IPS-20b (cell line): ENCODE data around the gene CTNND2.

Experiments used
- H3K27ac ChIP-seq: one replicate; pipeline ENCODE4 v1.5.1; 2013; ENCODE audit warnings: low read length
- H3K27me3 ChIP-seq: 2 replicates; pipeline ENCODE4 v1.6.1; 2013; ENCODE audit warnings: mild to moderate bottlenecking, low read length, inconsistent platforms; ENCODE audit not compliant: insufficient read depth
- H3K36me3 ChIP-seq: 2 replicates; pipeline ENCODE4 v1.6.1; 2013; ENCODE audit warnings: low read depth, mild to moderate bottlenecking, inconsistent platforms, low read length, moderate library complexity; ENCODE audit not compliant: insufficient read depth
- H3K4me1 ChIP-seq: 2 replicates; pipeline ENCODE4 v1.6.1; 2013; ENCODE audit warnings: mild to moderate bottlenecking, control low read depth, inconsistent platforms, low read length, moderate library complexity; ENCODE audit not compliant: insufficient read depth
- H3K4me3 ChIP-seq: 2 replicates; pipeline ENCODE4 v1.5.1; 2013; ENCODE audit warnings: mild to moderate bottlenecking, low read length, inconsistent platforms
- H3K9ac ChIP-seq: 2 replicates; pipeline ENCODE4 v1.6.1; 2013; ENCODE audit warnings: low read depth, mild to moderate bottlenecking, inconsistent platforms, low read length, moderate library complexity
- H3K9me3 ChIP-seq: 2 replicates; pipeline ENCODE4 v1.6.1; 2013; ENCODE audit warnings: mild to moderate bottlenecking, low read depth, low read length, inconsistent platforms; ENCODE audit not compliant: insufficient read depth

Gene CTNND2

DNA sequence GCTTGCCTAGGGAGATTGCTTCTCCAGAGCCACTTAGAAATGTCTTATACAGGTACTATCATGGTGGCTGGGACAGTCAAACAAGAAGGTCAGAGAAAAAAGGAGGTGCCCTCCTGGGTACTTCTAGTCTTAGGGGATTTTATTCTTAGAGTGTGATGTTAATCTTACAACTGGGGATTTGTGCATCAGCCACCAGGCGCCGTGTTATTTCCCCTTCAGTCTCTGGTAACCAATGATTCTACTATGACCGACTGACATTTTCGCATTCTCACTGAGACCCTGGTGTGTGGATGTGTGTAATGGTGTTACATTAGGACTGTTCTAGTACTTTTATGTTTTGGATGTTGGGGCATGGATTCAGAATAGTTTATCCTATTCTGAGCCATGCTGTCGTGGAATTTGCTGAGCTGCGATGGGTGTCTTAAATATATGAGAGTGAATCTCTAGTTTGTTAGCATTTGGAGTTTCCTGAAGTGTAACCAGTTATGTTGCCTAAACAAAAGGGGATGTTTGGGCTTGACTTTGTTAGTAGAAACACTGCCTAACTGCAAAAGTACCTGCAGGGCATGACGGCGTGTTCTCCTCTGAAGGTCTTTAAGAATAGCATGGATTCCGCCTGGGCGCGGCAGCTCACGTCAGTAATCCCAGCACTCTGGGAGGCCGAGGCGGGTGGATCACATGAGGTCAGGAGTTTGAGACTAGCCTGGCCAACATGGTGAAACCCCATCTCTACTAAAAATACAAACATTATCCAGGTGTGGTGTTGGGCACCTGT is 968.0 kb downstream of the CTNND2 start:
- Histone ChIP-seq H3K36me3 (no peaks in the 10 kb centered on the region), H3K4me3 (no peak overlapping the region), H3K9me3 (no peaks in the 10 kb centered on the region), H3K4me1 (peaks cover 3% of the 10 kb centered on the region; the same call in 1 of the 2 replicates), H3K27ac (no peak overlapping the region), H3K27me3 (no peaks in the 10 kb centered on the region), H3K9ac (no peak overlapping the region)

DNA sequence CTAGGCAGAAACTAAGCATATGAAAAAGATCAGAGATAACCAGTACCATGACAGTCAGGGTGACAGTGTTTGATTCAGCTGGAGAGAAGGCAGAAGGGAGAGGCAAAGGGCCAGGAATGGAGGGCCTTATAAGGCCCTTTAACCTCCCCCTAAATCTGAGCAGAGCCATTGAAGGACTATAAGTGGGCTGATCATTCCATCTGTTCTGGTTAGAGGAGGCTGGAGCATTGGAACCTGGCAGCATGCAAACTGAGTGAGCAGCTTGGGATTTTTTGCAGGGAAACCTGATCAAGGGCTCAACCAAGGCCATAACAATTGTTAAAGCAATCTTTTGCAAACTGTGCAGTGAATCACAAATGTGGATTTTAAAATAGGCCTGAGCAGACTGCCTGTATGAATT is 968.7 kb downstream of the CTNND2 start:
- Histone ChIP-seq H3K9ac (no peak overlapping the region), H3K27me3 (no peaks in the 10 kb centered on the region), H3K4me3 (no peak overlapping the region), H3K9me3 (no peaks in the 10 kb centered on the region), H3K4me1 (peaks cover 3% of the 10 kb centered on the region; the same call in 1 of the 2 replicates), H3K36me3 (no peaks in the 10 kb centered on the region), H3K27ac (no peak overlapping the region)

DNA sequence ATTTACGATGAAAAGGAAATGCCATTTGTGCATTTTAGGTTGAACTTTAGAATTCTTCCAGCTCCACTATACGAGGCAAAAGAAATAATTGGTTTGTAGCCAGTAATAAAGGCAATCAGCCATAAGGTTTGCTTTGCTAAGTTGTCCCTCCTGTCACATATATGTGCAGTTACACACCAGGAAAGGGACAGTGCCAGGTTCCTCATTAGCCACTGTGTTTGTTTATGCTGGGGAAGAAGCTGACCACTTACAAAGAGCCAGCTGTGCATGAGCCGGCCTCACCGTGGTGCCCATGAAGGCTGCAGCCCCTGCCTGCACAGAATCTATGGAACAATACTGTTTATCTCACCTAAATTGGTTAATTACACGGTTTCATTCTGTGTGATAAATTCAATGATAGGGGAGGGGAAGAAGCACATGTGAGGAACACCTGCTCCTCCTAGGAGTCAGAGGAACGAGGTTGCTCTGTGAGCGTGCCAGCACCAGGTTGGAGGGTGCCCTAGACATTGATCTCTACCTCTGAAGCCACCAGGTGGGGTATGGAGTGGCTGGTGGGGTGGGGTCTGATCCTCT is 969.4 kb downstream of the CTNND2 start:
- no peak overlapping the region for H3K27ac ChIP-seq
- H3K9ac ChIP-seq, result no peak overlapping the region

DNA sequence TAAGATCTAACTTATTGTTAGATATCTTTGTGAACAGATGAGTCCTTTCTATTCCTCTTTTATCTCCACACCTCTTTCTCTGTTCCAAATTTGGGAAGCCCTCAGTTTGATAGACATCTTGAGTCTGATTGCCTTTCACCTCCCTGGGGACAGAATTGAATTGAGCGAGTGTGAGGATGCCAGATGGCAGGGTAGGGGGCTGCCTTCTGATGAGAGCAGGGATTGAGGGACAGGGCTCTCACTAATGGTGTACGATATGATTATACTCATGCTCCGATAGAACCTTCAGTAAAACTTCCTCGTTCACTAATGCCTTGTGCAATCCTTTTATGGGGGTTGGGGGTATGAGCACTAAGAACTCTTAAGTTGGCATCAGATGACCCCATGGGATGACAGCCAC is 971.1 kb downstream of the CTNND2 start:
- Histone ChIP-seq H3K36me3 (no peaks in the 10 kb centered on the region), H3K27ac (no peak overlapping the region), H3K4me3 (no peak overlapping the region), H3K9me3 (no peaks in the 10 kb centered on the region; the same call in 1 of the 2 replicates), H3K27me3 (no peaks in the 10 kb centered on the region), H3K4me1 (peaks cover 3% of the 10 kb centered on the region; the same call in 1 of the 2 replicates), H3K9ac (no peak overlapping the region)

More for the DNA sequence above, 969.4 kb downstream of the CTNND2 start:
- Histone ChIP-seq H3K9me3 (no peaks in the 10 kb centered on the region), H3K27me3 (no peaks in the 10 kb centered on the region), H3K4me3 (no peak overlapping the region), H3K36me3 (no peaks in the 10 kb centered on the region), H3K4me1 (peaks cover 3% of the 10 kb centered on the region; the same call in 1 of the 2 replicates)

DNA sequence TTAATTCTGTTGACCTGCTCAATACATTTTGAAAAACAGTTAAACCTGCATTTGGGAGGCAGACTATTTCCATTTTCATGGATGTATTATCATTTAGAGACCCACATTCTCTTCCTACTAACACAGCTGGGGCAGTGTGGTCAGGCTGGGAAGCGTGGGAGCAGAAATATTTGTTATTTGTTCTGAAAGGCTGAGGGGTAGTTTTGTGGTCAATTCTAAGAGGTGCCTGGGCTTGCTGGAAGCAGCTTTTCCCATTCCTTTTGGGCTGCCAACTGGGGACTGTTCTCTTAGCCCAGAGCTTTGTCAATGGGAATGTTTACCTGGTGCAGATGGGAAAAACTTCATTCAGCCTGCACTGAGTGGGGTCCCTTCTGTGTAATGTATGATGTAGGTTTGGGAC is 971.8 kb downstream of the CTNND2 start:
- Histone ChIP-seq H3K36me3 (no peaks in the 10 kb centered on the region), H3K27ac (no peak overlapping the region)

DNA sequence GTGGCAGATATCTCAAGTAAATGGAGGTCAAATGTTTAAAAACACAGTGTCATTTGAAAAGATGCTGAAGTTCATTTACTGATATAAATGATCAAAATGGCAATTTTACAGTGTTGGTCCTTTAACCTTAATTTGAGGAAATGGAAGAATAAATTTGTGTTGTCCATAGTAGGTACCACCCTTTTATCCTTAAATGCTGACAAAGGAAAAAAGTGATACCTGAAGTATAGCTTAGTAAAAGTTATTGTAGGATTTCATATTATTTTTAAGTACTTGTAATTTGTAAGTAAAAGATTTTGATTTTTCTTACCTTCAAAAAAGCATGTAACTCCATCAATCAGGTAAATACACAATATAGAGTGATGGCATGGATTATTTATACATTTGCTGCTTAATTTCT is 976.6 kb downstream of the CTNND2 start:
- Histone ChIP-seq H3K4me1 (peaks cover 3% of the 10 kb centered on the region; the same call in 1 of the 2 replicates), H3K36me3 (no peaks in the 10 kb centered on the region), H3K4me3 (no peak overlapping the region), H3K27ac (no peak overlapping the region), H3K9me3 (no peaks in the 10 kb centered on the region; the same call in 1 of the 2 replicates), H3K9ac (no peak overlapping the region), H3K27me3 (no peaks in the 10 kb centered on the region)

More for the DNA sequence above, 971.8 kb downstream of the CTNND2 start:
- Histone ChIP-seq H3K4me3 (no peak overlapping the region), H3K9ac (no peak overlapping the region), H3K4me1 (peaks cover 3% of the 10 kb centered on the region; the same call in 1 of the 2 replicates), H3K27me3 (no peaks in the 10 kb centered on the region), H3K9me3 (no peaks in the 10 kb centered on the region; the same call in 1 of the 2 replicates)

DNA sequence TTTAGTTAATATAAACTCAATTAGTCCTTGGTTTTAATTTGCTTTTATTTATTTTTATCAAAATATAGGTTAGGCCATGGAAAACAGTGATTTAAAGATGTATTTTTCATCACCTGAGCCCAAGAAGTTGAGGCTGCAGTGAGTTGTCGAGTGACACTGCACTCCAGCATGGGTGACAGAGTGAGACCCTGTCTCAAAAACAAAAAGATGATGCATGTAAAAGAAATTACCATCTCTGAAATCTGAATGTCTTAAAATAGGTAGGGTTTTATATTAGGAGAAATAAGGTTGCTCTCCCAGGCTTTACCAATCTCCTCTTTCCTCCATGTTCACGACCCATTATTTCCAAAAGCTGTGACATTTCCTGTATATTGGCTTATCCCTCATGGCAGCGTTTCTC is 980.9 kb downstream of the CTNND2 start:
- Histone ChIP-seq H3K27me3 (no peaks in the 10 kb centered on the region), H3K4me3 (no peak overlapping the region), H3K27ac (no peak overlapping the region)

More for the DNA sequence above, 980.9 kb downstream of the CTNND2 start:
- Histone ChIP-seq H3K9me3 (no peaks in the 10 kb centered on the region), H3K4me1 (no peaks in the 10 kb centered on the region), H3K36me3 (no peaks in the 10 kb centered on the region), H3K9ac (no peak overlapping the region)
